Smooth muscle cell (in vitro differentiated cells): ENCODE data around the gene SHPK. TPM values are rescaled to one million over a fixed set of nuclear protein-coding genes. Genes with fewer than 3 reads are reported as not detected.

Source experiments
- DNase-seq: peaks from one replicate; lab custom pipeline; 2025; ENCODE audit not compliant: unreplicated experiment; lab: John Stamatoyannopoulos, UW
- H2AFZ ChIP-seq: fragments of 200-600 bp; sonication (generic); 2 replicates; pipeline ENCODE4 v1.6.0; 2016; ENCODE audit warnings: antibody characterized with exemption, low read depth, mild to moderate bottlenecking
- H3F3A ChIP-seq: fragments of 200-600 bp; sonication (generic); 2 replicates; pipeline ENCODE4 v1.6.0; 2017; ENCODE audit warnings: antibody characterized with exemption, low read depth
- H3K27ac ChIP-seq: fragments of 200-600 bp; sonication (generic); 2 replicates; pipeline ENCODE4 v1.5.1; 2016; ENCODE audit warnings: low read depth, mild to moderate bottlenecking
- H3K27me3 ChIP-seq: fragments of 200-600 bp; sonication (generic); 2 replicates; pipeline ENCODE4 v1.6.1; 2016; ENCODE audit warnings: low read depth, mild to moderate bottlenecking
- H3K36me3 ChIP-seq: fragments of 200-600 bp; sonication (generic); 2 replicates; pipeline ENCODE4 v1.5.1; 2016; ENCODE audit warnings: low read depth
- H3K4me1 ChIP-seq: fragments of 200-600 bp; sonication (generic); 2 replicates; pipeline ENCODE4 v1.5.1; 2016; ENCODE audit warnings: low read depth
- H3K4me2 ChIP-seq: fragments of 200-600 bp; sonication (generic); 2 replicates; pipeline ENCODE4 v1.6.0; 2016; ENCODE audit warnings: mild to moderate bottlenecking
- H3K4me3 ChIP-seq: fragments of 200-600 bp; sonication (generic); 2 replicates; pipeline ENCODE4 v1.5.1; 2016; ENCODE audit warnings: mild to moderate bottlenecking
- H3K79me2 ChIP-seq: fragments of 200-600 bp; sonication (generic); 2 replicates; pipeline ENCODE4 v1.6.0; 2016; ENCODE audit warnings: low read depth, mild to moderate bottlenecking
- H3K9ac ChIP-seq: fragments of 200-600 bp; sonication (generic); 2 replicates; pipeline ENCODE4 v1.6.0; 2016; ENCODE audit warnings: low read depth
- H3K9me3 ChIP-seq: fragments of 200-600 bp; sonication (generic); replicated peaks from 2 replicates; pipeline ENCODE4 v1.5.1; 2016; ENCODE audit warnings: low read depth
- H4K20me1 ChIP-seq: fragments of 200-600 bp; sonication (generic); 2 replicates; pipeline ENCODE4 v1.6.0; 2016; ENCODE audit warnings: low read depth
- CTCF ChIP-seq: fragments of 200-600 bp; sonication (generic); IDR thresholded peaks from 2 replicates; pipeline ENCODE4 v1.5.1; 2017; ENCODE audit warnings: borderline replicate concordance, mild to moderate bottlenecking, antibody characterized with exemption; ENCODE audit not compliant: insufficient read depth, poor library complexity, severe bottlenecking
- WGBS: methylation state at CpG from one replicate; pipeline ENCODE4 v1.1.7; 2016; ENCODE audit warnings: low lambda C conversion rate; 5-methylcytosine and 5-hydroxymethylcytosine counted together
- polyA plus RNA-seq: library from polyadenylated mRNA; unstranded; fragments of >200 nt; fragmentation: Nextera tagmentation; extraction: Ambion mirVana; gene quantifications from 2 replicates; pipeline ENCODE4 v1.2.1, GENCODE V29; 2016
- total RNA-seq: library from RNA; depleted of rRNA; stranded (reverse); fragments of >200 nt; gene quantifications from 2 replicates; pipeline ENCODE4 v1.2.3, GENCODE V29; 2014

SHPK gene
- total and polyA plus RNA-seq, 2 experiments from 2014 or later: 5.3 to 9.5 TPM

DNA sequence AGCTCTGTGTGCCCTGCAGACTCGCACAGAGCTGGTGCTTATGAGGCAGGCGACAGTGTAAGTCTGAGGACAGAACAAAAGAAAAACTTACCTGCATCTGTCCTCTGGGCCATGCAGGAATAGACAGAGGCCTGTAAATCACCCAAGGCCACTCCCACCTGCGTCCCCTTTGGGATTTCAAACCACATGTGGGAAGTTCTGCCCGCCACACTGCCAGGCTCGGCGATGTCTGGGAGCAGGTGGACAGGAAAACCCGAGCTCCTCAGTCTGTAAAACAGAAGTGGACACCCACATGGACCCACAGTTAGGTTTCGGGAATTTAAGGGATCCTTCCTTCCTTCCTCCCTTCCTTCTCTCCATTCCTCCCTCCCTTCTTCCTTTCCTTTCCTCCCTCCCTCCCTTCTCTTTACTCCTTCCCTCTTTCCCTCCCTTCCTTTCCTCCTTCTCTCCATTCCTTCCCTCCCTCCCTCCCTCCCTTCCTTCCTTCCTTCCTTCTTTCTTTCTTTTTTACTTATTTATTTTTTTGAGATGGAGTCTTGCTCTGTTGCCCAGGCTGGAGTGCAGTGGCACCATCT lies 14.8 kb downstream of the SHPK start:
- Histone ChIP-seq H2AFZ (no peak overlapping the region), H3K27ac (no peak overlapping the region), H3K9me3 (no peaks in the 10 kb centered on the region), H3K79me2 (no peaks in the 10 kb centered on the region), H4K20me1 (no peaks in the 10 kb centered on the region), H3K4me3 (no peak overlapping the region), H3K4me1 (no peaks in the 10 kb centered on the region), H3F3A (no peaks in the 10 kb centered on the region), H3K4me2 (no peak overlapping the region), H3K9ac (no peak overlapping the region), H3K27me3 (no peaks in the 10 kb centered on the region), H3K36me3 (peaks cover 8% of the 10 kb centered on the region)
- WGBS: 98% methylated on average over 8 of the region's 8 CpGs
- no peak for DNase-seq
- TF ChIP-seq CTCF: no peak

GRCh38 chr17:3615160-3615870 lies 20.7 kb downstream of the SHPK start:
- Histone ChIP-seq H3K9me3 (no peaks in the 10 kb centered on the region), H2AFZ (no peak overlapping the region), H3K4me3 (no peak overlapping the region), H3K36me3 (peaks cover 8% of the 10 kb centered on the region), H3K9ac (no peak overlapping the region), H3K27ac (no peak overlapping the region), H3K79me2 (no peaks in the 10 kb centered on the region), H4K20me1 (no peaks in the 10 kb centered on the region), H3K4me1 (no peaks in the 10 kb centered on the region), H3K27me3 (no peaks in the 10 kb centered on the region), H3K4me2 (no peak overlapping the region), H3F3A (no peaks in the 10 kb centered on the region)
- no peak for TF ChIP-seq CTCF
- WGBS: 98% methylated on average over 18 of the region's 18 CpGs
- DNase-seq: no peak

GRCh38 chr17:3613124-3613523 lies 22.9 kb downstream of the SHPK start:
- no peaks in the 10 kb centered on the region for H3F3A ChIP-seq
- no peaks in the 10 kb centered on the region for H4K20me1 ChIP-seq
- peaks cover 8% of the 10 kb centered on the region for H3K36me3 ChIP-seq
- WGBS: 98% methylated on average over 6 of the region's 6 CpGs
- no peaks in the 10 kb centered on the region for H3K9me3 ChIP-seq
- no peak for DNase-seq
- H3K4me2 ChIP-seq: no peak overlapping the region
- H3K79me2 ChIP-seq: no peaks in the 10 kb centered on the region
- H3K27ac ChIP-seq: no peak overlapping the region
- H2AFZ ChIP-seq: no peak overlapping the region
- no peak overlapping the region for H3K4me3 ChIP-seq
- no peaks in the 10 kb centered on the region for H3K4me1 ChIP-seq
- no peak overlapping the region for H3K9ac ChIP-seq
- no peaks in the 10 kb centered on the region for H3K27me3 ChIP-seq
- TF ChIP-seq CTCF: no peak

- Histone ChIP-seq H3K79me2 (no peaks in the 10 kb centered on the region), H3K4me2 (no peak overlapping the region), H4K20me1 (no peaks in the 10 kb centered on the region), H3K9me3 (no peaks in the 10 kb centered on the region), H2AFZ (no peak overlapping the region), H3K4me1 (no peaks in the 10 kb centered on the region), H3K27ac (no peak overlapping the region), H3K9ac (no peak overlapping the region), H3K27me3 (no peaks in the 10 kb centered on the region), H3K36me3 (no peaks in the 10 kb centered on the region), H3F3A (no peaks in the 10 kb centered on the region), H3K4me3 (no peak overlapping the region)
- DNase-seq: no peak
- WGBS: 93% methylated on average over 14 of the region's 14 CpGs
- no peak for TF ChIP-seq CTCF
Observed at GRCh38 chr17:3610523-3610922, 25.5 kb downstream of the SHPK start.
